ENCODE data around the gene ITGAX. TPM values are rescaled to one million over a fixed set of nuclear protein-coding genes. Genes with fewer than 3 reads are reported as not detected.

ITGAX gene
- total RNA-seq, 6 experiments from 2014 or later: 2.0 to 15.3 (median 5.2) TPM

- Histone ChIP-seq H3K4me3 (no peak overlapping the region), H3K36me3 (no peaks in the 10 kb centered on the region), H3K4me1 (no peaks in the 10 kb centered on the region), H3K27ac (no peak overlapping the region), H3K9me3 (no peaks in the 10 kb centered on the region), H3K27me3 (no peaks in the 10 kb centered on the region)
- peak in 1 of 3 donors; percentile 43 for DNase-seq
- ATAC-seq: peak in 1 of 4 donors; percentile 19
- no peak for TF ChIP-seq CTCF (IDR thresholded peaks at IDR 0.05)
- no peak for TF ChIP-seq POLR2A (IDR thresholded peaks at IDR 0.05)
- intact Hi-C loops (cut with DNase I): no loop called here
- WGBS (ENCODE audit: insufficient coverage, low coverage, low lambda C conversion rate, missing lambda C conversion rate): 80% methylated on average over 8 of the region's 26 CpGs
These were observed 7.8 kb downstream of the ITGAX start for GRCh38 chr16:31362476-31363405.

DNA sequence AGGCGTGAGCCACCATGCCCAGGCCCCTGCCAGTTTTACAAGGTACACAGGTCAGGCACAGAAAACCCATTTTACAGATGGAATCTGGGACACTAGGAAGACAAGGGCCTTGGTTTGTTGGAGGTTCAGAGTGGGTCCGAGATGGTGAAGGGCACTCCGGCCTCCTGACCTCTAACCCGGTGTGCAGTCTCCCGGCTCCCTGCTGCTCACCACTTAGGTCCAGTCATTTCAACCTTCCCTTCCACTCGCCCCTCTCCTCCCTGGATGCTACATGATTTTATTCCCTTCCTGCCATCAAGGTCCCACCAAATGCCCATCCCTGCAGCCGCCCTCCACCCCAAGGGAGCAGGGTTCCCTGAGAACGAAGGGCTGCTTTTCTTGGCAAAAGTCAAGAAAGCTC is 8.7 kb downstream of the ITGAX start:
- Histone ChIP-seq H3K27me3 (no peaks in the 10 kb centered on the region), H3K36me3 (no peaks in the 10 kb centered on the region), H3K4me3 (no peak overlapping the region), H3K27ac (no peak overlapping the region), H3K9me3 (no peaks in the 10 kb centered on the region), H3K4me1 (no peaks in the 10 kb centered on the region)
- ATAC-seq (no peak), DNase-seq (no peak)
- WGBS (ENCODE audit: insufficient coverage, low coverage, low lambda C conversion rate, missing lambda C conversion rate): 81% methylated on average over 4 of the region's 8 CpGs
- intact Hi-C loops (cut with DNase I): no loop called here
- TF ChIP-seq CTCF (IDR thresholded peaks at IDR 0.05): no peak
- TF ChIP-seq POLR2A (IDR thresholded peaks at IDR 0.05): no peak

- WGBS (ENCODE audit: insufficient coverage, low coverage, low lambda C conversion rate, missing lambda C conversion rate): 60% methylated on average over 3 of the region's 6 CpGs
- H3K9me3 ChIP-seq: no peaks in the 10 kb centered on the region
- no peak overlapping the region for H3K4me3 ChIP-seq
- intact Hi-C loops (cut with DNase I): no loop called here
- H3K4me1 ChIP-seq: no peaks in the 10 kb centered on the region
- no peak overlapping the region for H3K27ac ChIP-seq
- no peaks in the 10 kb centered on the region for H3K36me3 ChIP-seq
- TF ChIP-seq CTCF (IDR thresholded peaks at IDR 0.05): no peak
- TF ChIP-seq POLR2A (IDR thresholded peaks at IDR 0.05): no peak
- ATAC-seq (no peak), DNase-seq (no peak)
- no peaks in the 10 kb centered on the region for H3K27me3 ChIP-seq
These were observed 9.4 kb downstream of the ITGAX start for GRCh38 chr16:31364421-31364820.

DNA sequence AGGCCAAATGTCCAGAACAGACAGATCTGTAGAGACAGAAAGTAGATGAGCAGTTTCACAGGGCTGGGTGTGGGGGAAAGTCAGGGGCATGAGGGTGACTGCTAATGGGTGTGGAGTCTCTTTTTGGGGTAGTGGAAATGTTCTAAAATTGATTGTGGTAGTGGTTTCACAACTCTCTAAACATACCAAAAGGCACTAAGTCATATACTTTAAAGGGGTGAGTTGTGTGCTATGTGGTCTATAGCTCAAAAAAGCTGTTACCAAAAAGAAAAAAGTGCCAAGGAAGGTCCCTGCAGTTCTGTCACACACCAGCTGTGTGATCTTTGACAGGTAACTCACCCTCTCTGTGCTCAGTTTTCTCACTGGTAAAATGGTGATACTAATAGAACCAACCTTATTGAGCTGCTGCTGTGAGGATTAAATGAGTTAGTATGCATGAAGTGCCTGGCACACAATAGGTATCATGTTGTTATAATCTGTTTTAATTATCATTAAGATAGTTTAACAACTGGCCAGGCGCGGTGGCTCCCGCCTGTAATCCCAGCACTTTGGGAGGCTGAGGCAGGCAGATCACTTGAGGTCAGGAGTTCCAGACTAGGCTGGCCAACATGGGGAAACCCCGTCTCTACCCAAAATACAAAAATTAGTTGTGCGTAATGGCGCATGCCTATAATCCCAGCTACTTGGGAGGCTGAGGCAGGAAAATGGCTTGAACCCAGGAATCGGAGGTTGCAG is 10.3 kb downstream of the ITGAX start:
- intact Hi-C loops (cut with DNase I): no loop called here
- no peaks in the 10 kb centered on the region for H3K36me3 ChIP-seq
- H3K27ac ChIP-seq: no peak overlapping the region
- TF ChIP-seq POLR2A (IDR thresholded peaks at IDR 0.05): no peak
- TF ChIP-seq CTCF (IDR thresholded peaks at IDR 0.05): no peak
- H3K27me3 ChIP-seq: no peaks in the 10 kb centered on the region
- no peaks in the 10 kb centered on the region for H3K4me1 ChIP-seq
- ATAC-seq (peak in 2 of 4 donors; percentile 16 to 36), DNase-seq (no peak)
- no peaks in the 10 kb centered on the region for H3K9me3 ChIP-seq
- H3K4me3 ChIP-seq: no peak overlapping the region
- 83% methylated on average over 5 of the region's 7 CpGs for WGBS (ENCODE audit: insufficient coverage, low coverage, low lambda C conversion rate, missing lambda C conversion rate)
